CD4-positive, alpha-beta T cell treated with Interleukin-17A for 4 hours (primary cell): ENCODE results near the gene C16orf92.

Source experiments
- DNase-seq: peaks from one replicate; pipeline ENCODE4 v3.0.0-alpha.2; 2020; ENCODE audit warnings: mixed read lengths

The C16orf92 gene

DNA sequence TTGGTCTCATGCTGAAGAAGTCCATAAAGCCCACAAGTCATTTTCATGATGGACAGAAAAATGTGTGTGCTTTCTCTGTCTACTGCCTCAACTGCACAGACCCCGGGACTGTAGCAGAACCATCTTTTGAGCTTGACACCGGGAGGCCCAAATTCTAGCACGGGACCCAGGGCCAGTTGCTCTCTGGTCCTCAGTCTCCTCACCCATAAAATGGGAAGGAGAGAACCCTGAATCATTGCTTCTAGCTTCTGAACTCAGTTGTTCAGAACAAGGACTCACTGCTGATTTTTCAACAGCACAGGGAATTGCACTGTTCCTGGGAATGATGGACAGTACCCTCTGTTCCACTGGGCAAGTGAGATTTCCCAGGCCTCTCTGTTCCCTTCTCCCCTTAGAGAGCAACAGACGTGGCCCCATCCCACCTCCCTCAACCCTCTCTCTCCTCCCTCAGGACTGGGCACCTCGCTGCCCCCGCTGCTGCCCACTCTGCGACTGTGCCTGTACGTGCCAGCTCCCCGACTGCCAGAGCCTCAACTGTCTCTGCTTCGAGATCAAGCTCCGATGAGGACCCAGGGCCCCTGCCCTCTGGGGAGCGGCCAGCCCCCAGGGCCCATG, 40.4 kb downstream of the C16orf92 start:
- DNase-seq, result no peak

DNA sequence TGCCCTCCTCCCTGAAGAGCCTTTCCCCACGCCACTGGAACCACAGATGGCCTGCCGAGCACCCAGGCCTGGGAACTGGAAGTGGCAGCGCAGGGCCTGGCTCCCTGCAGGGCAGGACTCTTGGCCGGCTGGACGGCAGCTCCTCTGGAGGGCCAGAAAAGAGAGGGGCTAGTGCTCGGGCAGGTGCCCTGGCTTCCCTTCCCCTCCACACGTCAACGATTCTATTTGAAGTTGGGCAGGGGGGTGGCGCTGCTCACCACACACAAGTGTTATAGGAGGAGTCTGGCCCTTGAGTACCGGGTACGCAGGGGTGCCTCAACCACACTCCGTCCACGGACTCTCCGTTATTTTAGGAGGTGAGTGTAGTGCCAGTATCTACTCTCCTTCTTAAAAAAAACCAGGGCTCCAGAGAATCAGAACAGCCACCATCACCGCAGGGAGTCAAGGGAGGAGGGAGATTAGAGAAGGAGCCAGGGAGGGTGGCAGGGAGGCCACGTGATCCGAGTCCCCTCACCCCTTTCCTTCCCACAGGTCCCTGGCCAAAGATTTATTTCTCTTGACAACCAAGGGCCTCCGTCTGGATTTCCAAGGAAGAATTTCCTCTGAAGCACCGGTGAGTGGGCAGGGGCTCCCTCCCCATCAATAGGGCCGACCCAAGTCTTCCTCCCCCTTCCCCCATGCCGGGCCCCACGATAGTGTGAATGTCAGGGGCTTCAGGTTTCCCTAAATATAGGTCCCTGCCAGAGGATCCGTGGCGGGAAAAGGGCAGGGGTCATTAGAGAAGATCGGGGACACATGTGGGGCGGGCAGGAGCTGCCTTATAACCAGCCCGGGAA, 41.1 kb downstream of the C16orf92 start:
- peak; percentile 80 for DNase-seq

DNA sequence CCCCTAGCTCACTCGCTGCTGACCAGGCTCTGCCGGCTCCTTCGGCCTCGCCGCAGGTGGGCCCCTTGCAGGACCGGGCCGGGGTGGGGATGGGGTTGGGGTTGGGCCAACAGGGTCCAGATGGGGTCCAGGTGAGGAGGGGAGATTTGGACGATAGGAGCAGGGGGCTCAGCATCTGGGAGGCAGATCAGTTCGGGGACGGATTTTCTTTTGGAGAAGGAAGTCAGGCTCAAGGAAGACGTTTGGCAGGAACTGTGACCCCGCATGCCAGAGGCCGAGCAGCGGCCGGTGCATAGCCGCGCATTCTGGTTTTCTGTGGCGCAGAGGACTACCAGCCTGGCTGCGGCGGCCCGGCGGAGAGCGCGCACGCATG, 41.7 kb downstream of the C16orf92 start:
- no peak for DNase-seq

DNA sequence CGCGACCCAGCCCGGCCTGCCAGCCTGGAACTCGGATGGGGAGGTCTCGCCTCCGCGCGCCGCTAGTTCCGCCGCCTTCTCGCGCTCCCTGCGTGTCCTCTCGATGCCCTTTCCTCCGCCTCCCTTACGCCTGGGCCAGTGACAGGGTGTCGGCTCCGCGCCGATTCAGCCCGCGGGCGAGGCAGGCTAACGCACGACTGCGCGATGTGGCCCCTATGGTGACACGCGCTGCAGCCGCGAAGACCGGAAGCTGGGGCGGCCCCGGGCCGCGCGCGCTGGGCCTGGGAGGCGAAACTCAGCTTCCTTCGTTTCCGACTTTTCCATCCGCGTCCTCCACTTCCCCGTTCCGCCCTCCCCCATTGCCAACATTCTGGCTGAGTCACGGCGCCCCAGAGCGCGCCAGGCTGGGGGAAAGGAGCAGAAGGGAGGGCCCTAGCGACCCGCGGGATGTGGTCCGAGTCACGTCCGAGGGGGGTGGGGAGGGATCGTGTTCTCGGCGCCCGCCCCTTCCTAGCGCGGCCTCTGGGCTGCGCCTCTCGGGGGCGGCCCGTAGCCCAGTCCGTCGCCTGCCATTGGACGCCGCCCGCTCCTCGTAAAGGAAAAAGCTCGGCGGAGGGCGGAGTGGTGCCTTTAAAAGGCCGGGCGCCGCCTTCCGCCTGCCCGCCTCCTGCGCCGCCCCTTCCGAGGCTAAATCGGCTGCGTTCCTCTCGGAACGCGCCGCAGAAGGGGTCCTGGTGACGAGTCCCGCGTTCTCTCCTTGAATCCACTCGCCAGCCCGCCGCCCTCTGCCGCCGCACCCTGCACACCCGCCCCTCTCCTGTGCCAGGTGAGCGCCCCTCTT, 42.3 kb downstream of the C16orf92 start, which contains the start of gene ALDOA:
TSS of gene ALDOA (plus strand) at position 659 of the 841 bp plus-strand sequence. CDS start 1,138 bp downstream, outside the sequence.
- peak; percentile 96 for DNase-seq

DNA sequence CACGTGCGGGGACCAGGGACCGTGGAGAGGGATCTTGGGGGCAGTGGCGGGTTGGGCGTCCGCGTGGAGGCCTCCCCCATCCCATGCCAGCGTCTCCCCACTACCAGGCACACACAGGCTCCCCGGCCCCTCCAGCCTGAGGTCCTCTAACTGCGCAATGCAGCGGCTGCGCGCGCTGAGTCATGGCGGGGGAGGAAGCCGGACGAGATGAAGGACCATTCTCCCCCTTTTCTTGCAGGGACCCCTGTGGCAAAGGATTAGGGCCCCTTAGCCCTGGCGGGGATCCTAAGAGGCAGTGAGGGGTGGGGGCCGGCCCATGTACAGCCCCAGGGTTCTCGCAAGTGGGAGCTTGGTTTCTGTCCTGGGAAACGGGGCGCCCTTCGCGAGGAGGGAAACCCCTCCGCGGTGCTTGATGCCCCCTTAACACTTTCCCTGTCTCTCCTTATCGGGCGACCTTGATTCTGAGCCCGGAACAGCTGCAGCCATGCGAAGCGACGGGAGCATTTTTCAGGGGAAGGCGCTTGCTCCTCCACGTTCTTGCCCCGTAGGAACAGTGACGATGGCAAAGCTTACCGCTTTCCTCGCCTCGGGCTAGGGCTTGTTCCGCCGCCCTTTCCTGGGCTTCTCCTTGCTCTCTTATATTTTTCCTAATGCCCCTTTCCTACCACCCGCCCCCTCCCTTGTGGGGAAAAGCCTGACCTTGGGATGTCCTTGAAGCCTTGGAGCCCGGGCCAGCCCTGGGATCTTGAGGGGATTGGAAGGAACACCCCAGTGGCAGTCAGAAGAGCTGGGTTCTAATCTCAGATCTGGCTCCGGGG, 43.2 kb downstream of the C16orf92 start:
- DNase-seq, result peak; percentile 56

DNA sequence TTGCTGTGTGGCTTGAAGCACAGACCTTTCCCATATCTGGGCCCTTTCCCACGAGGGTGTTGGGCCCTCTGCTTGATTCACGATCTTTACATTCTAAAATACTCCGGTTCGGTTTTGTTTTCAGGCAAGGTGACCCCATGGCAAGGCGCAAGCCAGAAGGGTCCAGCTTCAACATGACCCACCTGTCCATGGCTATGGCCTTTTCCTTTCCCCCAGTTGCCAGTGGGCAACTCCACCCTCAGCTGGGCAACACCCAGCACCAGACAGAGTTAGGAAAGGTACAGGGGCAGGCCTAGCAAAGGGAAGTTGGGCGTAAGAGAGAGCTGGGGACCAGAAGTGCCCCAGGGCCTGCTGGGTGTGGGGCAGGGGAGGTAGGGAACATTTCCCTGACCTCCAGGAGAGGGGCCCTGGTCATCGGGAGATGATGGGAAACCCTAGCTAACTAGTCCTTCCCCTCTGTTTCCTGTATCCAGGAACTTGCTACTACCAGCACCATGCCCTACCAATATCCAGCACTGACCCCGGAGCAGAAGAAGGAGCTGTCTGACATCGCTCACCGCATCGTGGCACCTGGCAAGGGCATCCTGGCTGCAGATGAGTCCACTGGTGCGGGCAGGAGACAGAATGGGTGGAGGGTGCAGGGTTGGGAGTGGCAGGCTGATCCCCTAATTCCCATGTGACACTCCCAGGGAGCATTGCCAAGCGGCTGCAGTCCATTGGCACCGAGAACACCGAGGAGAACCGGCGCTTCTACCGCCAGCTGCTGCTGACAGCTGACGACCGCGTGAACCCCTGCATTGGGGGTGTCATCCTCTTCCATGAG, 44.0 kb downstream of the C16orf92 start:
- no peak for DNase-seq

DNA sequence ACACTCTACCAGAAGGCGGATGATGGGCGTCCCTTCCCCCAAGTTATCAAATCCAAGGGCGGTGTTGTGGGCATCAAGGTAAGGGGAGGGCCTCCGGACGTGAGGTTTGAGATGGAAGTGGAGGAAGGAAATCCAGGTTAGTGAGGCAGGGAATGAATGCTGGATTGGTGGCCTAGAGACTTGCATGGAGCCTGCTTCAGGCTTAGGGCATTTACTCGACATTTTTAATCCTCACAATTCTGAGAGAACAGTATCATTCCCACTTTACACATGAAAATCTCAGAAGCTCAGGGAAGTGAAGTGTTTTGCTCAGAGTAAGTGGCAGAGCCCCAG, 44.6 kb downstream of the C16orf92 start:
- no peak for DNase-seq

DNA sequence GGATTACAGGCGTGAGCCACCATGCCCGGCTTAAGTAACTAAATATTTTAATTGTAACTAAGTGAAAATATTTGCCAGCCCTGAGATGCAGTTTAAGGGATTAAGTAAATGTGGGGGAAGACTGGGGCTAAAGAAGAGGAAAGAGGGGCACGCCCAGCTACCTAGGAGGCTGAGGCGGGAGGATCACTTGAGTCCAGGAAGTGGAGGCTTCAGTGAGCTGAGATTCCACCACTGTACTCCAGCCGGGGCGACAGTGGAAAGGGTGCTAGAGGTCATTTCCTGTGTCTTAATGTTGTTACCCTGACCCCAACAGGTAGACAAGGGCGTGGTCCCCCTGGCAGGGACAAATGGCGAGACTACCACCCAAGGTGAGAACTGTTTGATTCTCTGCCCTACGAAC, 45.3 kb downstream of the C16orf92 start:
- no peak for DNase-seq

DNA sequence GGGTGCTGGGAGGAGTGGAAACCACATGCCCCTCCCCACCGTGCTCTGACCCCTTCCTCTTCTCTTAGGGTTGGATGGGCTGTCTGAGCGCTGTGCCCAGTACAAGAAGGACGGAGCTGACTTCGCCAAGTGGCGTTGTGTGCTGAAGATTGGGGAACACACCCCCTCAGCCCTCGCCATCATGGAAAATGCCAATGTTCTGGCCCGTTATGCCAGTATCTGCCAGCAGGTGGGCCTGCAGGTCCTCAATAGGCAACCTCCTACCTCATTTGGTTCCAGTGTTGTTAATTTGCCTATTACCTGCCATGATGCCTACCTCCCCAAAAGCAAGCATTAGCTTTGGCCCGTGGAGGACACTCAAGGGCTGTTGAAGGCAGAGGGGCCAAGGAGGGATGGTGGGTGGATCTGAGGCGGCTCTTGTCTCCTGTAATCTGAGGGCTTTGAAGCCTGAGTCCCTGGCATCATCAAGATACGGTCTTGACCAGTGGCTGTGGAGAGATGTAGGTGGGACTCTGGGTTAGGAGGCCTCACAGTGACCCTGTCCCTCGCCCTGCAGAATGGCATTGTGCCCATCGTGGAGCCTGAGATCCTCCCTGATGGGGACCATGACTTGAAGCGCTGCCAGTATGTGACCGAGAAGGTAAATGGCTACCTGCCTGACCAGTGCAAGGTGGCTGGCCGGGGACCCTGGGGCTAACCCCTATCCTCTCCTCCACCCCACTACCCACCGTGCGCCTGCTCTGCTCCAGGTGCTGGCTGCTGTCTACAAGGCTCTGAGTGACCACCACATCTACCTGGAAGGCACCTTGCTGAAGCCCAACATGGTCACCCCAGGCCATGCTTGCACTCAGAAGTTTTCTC, 46.0 kb downstream of the C16orf92 start:
- peak; percentile 62 for DNase-seq

DNA sequence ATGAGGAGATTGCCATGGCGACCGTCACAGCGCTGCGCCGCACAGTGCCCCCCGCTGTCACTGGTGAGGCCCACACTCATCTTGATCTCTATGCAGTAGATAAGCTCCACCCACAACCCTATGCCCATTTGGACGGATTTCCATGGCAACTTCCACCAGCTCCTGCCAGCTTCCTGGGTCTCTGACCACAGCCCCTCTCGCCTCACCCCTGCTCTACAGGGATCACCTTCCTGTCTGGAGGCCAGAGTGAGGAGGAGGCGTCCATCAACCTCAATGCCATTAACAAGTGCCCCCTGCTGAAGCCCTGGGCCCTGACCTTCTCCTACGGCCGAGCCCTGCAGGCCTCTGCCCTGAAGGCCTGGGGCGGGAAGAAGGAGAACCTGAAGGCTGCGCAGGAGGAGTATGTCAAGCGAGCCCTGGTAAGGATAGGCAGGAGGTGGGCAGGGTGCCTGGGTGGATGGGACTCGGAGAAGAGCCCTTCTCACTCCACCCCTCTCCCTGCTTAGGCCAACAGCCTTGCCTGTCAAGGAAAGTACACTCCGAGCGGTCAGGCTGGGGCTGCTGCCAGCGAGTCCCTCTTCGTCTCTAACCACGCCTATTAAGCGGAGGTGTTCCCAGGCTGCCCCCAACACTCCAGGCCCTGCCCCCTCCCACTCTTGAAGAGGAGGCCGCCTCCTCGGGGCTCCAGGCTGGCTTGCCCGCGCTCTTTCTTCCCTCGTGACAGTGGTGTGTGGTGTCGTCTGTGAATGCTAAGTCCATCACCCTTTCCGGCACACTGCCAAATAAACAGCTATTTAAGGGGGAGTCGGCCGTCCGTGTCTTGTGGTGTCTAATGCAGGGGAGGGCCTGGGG, 46.8 kb downstream of the C16orf92 start:
- no peak for DNase-seq

DNA sequence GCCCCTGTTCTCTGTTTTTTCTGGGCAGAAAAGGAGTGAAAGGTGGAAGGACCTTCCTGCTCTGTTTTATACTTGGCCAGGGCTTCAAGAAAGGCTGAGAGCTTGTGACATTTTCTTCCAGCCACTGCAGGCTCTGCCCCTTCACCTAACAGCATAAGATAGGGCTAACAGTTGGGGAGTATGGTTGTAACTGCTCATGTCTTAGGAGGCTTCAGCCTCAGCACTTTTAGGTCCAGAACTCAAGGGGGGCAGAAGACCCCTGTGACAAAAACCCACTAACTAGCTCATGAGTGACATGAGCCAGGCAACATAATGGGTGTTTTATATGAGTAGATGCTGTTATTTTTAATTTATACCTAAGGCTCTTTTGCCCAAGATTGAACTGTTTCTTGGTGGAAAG, 47.5 kb downstream of the C16orf92 start:
- DNase-seq, result no peak
